SK-N-SH treated with all-trans-retinoic acid at 6 μM for 48 hours (cell line): ENCODE results near the gene ALG14.

Experiments used
- ATAC-seq: fragments of 200-7000 bp; cut with Tn5 transposase; 3 replicates; pipeline ENCODE4 v1.9.1; 2020; ENCODE audit warnings: mild to moderate bottlenecking, moderate library complexity
- ARNTL ChIP-seq: fragments of 450-650 bp; formaldehyde crosslinking; IDR thresholded peaks from 2 replicates; pipeline ENCODE4 v1.5.0; 2020; ENCODE audit warnings: low read depth, mild to moderate bottlenecking, moderate library complexity, borderline replicate concordance
- CSDC2 ChIP-seq: fragments of 250-450 bp; sonication (Bioruptor Pico); IDR thresholded peaks from 2 replicates; pipeline ENCODE4 v1.5.0; 2020; ENCODE audit warnings: mild to moderate bottlenecking, moderate library complexity
- ESRRG ChIP-seq: fragments of 250-450 bp; sonication (Bioruptor Pico); IDR thresholded peaks from 2 replicates; pipeline ENCODE4 v1.6.1; 2021; ENCODE audit warnings: mild to moderate bottlenecking
- GLIS3 ChIP-seq: fragments of 250-450 bp; sonication (Bioruptor Pico); IDR thresholded peaks from 2 replicates; pipeline ENCODE4 v1.5.0; 2020; ENCODE audit warnings: mild to moderate bottlenecking, moderate library complexity
- OSR1 ChIP-seq: fragments of 250-450 bp; sonication (Bioruptor Pico); IDR thresholded peaks from 2 replicates; pipeline ENCODE4 v1.8.0; 2022; ENCODE audit warnings: moderate library complexity, mild to moderate bottlenecking, inconsistent platforms
- PPARA ChIP-seq: fragments of 250-450 bp; sonication (Bioruptor Pico); IDR thresholded peaks from 2 replicates; pipeline ENCODE4 v1.5.0; 2020; ENCODE audit warnings: mild to moderate bottlenecking, borderline replicate concordance
- RARB ChIP-seq: fragments of 250-450 bp; sonication (Bioruptor Pico); IDR thresholded peaks from 2 replicates; pipeline ENCODE4 v1.8.0; 2021; ENCODE audit warnings: mild to moderate bottlenecking, moderate library complexity
- TOX ChIP-seq: fragments of 250-450 bp; sonication (Bioruptor Pico); IDR thresholded peaks from 2 replicates; pipeline ENCODE4 v1.8.0; 2021; ENCODE audit warnings: mild to moderate bottlenecking, moderate library complexity, borderline replicate concordance
- ZC3H10 ChIP-seq: fragments of 250-450 bp; sonication (Bioruptor Pico); IDR thresholded peaks from 2 replicates; pipeline ENCODE4 v1.5.1; 2021; ENCODE audit warnings: mild to moderate bottlenecking, moderate library complexity
- ZFP30 ChIP-seq: fragments of 450-650 bp; formaldehyde crosslinking; IDR thresholded peaks from 2 replicates; pipeline ENCODE4 v1.5.0; 2022; ENCODE audit warnings: mild to moderate bottlenecking, moderate library complexity
- ZNF70 ChIP-seq: fragments of 450-650 bp; formaldehyde crosslinking; IDR thresholded peaks from 2 replicates; pipeline ENCODE4 v1.5.0; 2020; ENCODE audit warnings: mild to moderate bottlenecking, moderate library complexity
- ZNF8 ChIP-seq: fragments of 450-650 bp; formaldehyde crosslinking; IDR thresholded peaks from 2 replicates; pipeline ENCODE4 v1.5.0; 2020; ENCODE audit warnings: mild to moderate bottlenecking, moderate library complexity
- TF ChIP-seq, protein P1 (sequence below): fragments of 250-450 bp; sonication (Bioruptor Pico); IDR thresholded peaks from 2 replicates; pipeline ENCODE4 v1.8.0; 2020; ENCODE audit warnings: mild to moderate bottlenecking, moderate library complexity, borderline replicate concordance
- TF ChIP-seq, protein P2 (sequence below): fragments of 250-450 bp; sonication (Bioruptor Pico); IDR thresholded peaks from 2 replicates; pipeline ENCODE4 v1.5.0; 2020; ENCODE audit warnings: mild to moderate bottlenecking, moderate library complexity
- TF ChIP-seq, protein P3 (sequence below): fragments of 250-450 bp; sonication (Bioruptor Pico); IDR thresholded peaks from 2 replicates; pipeline ENCODE4 v1.5.1; 2020; ENCODE audit warnings: low read depth, mild to moderate bottlenecking, moderate library complexity
- TF ChIP-seq, protein P4 (sequence below): fragments of 250-450 bp; sonication (Bioruptor Pico); IDR thresholded peaks from 2 replicates; pipeline ENCODE4 v1.8.0; 2021; ENCODE audit warnings: low read depth, mild to moderate bottlenecking, moderate library complexity, borderline replicate concordance
- TF ChIP-seq, protein P5 (sequence below): fragments of 250-450 bp; sonication (Bioruptor Pico); IDR thresholded peaks from 2 replicates; pipeline ENCODE4 v1.5.1; 2021; ENCODE audit warnings: mild to moderate bottlenecking, moderate library complexity

The ALG14 gene

DNA sequence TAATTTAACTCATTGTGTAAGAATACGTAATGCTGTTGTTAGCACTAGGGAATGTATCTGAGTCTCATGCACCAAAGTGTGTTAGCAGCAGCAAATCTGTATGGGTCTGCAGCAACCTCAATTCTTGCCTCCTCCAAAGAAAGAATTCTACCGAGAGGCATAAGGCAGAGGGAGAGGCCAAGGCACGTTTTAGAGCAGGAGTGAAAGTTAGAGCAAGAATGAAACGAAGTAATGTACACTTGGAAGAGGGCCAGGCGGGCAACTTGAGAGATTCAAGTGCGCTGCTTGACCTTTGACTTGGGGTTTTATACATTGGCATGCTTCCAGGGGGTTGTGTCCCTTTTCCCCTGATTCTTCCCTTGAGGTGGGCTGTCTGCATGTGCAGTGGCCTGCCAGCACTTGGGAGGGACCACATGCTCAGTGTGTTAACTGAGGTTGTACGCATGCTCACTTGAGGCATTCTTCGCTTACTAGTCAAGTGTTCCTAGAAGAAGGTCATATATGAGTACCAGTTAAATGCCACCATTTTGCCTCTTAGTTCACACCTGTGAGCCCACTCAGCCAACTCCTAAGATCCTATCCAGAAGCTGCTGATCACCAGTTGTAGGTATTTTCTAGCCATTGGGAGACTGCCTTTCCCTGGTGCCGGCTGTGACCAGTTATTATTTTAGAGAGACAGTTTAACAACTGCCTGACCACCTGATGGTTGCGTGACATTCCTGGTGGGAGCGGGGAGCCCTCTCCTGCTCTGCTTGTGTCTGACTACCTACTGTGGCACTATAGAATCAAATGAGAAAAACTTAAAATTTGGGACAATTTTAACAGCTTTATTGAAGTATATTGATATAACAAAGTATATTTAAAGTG is 143.2 kb downstream of the ALG14 start (continued):
- TF ChIP-seq, protein P1, sequence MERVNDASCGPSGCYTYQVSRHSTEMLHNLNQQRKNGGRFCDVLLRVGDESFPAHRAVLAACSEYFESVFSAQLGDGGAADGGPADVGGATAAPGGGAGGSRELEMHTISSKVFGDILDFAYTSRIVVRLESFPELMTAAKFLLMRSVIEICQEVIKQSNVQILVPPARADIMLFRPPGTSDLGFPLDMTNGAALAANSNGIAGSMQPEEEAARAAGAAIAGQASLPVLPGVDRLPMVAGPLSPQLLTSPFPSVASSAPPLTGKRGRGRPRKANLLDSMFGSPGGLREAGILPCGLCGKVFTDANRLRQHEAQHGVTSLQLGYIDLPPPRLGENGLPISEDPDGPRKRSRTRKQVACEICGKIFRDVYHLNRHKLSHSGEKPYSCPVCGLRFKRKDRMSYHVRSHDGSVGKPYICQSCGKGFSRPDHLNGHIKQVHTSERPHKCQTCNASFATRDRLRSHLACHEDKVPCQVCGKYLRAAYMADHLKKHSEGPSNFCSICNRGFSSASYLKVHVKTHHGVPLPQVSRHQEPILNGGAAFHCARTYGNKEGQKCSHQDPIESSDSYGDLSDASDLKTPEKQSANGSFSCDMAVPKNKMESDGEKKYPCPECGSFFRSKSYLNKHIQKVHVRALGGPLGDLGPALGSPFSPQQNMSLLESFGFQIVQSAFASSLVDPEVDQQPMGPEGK, result no peak
- TF ChIP-seq ARNTL (CRISPR knock-in tag), result no peak
- TF ChIP-seq PPARA (CRISPR knock-in tag), result no peak
- TF ChIP-seq GLIS3 (CRISPR knock-in tag), result no peak
- TF ChIP-seq ZNF8, result no peak
- TF ChIP-seq, protein P2, sequence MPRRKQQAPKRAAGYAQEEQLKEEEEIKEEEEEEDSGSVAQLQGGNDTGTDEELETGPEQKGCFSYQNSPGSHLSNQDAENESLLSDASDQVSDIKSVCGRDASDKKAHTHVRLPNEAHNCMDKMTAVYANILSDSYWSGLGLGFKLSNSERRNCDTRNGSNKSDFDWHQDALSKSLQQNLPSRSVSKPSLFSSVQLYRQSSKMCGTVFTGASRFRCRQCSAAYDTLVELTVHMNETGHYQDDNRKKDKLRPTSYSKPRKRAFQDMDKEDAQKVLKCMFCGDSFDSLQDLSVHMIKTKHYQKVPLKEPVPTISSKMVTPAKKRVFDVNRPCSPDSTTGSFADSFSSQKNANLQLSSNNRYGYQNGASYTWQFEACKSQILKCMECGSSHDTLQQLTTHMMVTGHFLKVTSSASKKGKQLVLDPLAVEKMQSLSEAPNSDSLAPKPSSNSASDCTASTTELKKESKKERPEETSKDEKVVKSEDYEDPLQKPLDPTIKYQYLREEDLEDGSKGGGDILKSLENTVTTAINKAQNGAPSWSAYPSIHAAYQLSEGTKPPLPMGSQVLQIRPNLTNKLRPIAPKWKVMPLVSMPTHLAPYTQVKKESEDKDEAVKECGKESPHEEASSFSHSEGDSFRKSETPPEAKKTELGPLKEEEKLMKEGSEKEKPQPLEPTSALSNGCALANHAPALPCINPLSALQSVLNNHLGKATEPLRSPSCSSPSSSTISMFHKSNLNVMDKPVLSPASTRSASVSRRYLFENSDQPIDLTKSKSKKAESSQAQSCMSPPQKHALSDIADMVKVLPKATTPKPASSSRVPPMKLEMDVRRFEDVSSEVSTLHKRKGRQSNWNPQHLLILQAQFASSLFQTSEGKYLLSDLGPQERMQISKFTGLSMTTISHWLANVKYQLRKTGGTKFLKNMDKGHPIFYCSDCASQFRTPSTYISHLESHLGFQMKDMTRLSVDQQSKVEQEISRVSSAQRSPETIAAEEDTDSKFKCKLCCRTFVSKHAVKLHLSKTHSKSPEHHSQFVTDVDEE (CRISPR knock-in tag), result no peak
- no peak for TF ChIP-seq RARB

DNA sequence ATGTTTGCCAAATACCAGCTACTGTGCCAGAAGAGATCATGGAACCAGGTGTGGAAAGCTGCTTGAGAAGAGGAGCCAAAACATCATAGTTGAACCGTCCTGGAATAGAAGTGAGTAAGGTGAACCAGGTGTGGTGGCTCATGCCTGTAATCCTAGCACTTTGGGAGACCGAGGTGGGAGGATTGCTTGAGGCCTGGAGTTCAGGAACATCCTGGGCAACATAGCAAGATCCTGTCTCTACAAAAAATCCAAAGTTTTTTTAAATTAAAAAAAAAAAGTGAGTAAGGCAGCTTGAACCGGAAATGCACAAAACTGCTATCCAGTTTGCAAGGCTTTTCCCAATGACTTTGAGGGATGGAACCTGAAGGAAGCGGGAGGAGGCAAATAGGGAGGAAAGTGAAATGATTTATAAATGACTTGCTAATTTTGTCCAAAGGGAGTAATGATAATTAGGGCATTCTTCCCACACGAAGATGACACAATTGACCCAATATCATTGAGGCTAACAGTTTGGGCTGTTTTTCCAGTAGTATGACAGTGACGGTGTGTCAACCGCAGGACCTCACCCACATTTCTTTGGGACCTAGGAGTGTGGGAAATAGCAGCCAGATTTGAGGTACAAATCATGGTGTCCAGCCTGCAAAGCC is 144.3 kb downstream of the ALG14 start:
- TF ChIP-seq ARNTL (CRISPR knock-in tag), result no peak
- TF ChIP-seq OSR1 (CRISPR knock-in tag), result no peak
- TF ChIP-seq, protein P3, sequence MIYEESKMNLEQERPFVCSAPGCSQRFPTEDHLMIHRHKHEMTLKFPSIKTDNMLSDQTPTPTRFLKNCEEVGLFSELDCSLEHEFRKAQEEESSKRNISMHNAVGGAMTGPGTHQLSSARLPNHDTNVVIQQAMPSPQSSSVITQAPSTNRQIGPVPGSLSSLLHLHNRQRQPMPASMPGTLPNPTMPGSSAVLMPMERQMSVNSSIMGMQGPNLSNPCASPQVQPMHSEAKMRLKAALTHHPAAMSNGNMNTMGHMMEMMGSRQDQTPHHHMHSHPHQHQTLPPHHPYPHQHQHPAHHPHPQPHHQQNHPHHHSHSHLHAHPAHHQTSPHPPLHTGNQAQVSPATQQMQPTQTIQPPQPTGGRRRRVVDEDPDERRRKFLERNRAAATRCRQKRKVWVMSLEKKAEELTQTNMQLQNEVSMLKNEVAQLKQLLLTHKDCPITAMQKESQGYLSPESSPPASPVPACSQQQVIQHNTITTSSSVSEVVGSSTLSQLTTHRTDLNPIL (CRISPR knock-in tag), result no peak
- no peak for TF ChIP-seq GLIS3 (CRISPR knock-in tag)
- no peak for TF ChIP-seq ZNF8
- no peak for TF ChIP-seq TOX
- TF ChIP-seq, protein P4, sequence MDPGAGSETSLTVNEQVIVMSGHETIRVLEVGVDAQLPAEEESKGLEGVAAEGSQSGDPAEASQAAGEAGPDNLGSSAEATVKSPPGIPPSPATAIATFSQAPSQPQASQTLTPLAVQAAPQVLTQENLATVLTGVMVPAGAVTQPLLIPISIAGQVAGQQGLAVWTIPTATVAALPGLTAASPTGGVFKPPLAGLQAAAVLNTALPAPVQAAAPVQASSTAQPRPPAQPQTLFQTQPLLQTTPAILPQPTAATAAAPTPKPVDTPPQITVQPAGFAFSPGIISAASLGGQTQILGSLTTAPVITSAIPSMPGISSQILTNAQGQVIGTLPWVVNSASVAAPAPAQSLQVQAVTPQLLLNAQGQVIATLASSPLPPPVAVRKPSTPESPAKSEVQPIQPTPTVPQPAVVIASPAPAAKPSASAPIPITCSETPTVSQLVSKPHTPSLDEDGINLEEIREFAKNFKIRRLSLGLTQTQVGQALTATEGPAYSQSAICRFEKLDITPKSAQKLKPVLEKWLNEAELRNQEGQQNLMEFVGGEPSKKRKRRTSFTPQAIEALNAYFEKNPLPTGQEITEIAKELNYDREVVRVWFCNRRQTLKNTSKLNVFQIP, result no peak
- TF ChIP-seq CSDC2 (CRISPR knock-in tag), result no peak
- TF ChIP-seq ZC3H10 (CRISPR knock-in tag), result no peak
- TF ChIP-seq, protein P5, sequence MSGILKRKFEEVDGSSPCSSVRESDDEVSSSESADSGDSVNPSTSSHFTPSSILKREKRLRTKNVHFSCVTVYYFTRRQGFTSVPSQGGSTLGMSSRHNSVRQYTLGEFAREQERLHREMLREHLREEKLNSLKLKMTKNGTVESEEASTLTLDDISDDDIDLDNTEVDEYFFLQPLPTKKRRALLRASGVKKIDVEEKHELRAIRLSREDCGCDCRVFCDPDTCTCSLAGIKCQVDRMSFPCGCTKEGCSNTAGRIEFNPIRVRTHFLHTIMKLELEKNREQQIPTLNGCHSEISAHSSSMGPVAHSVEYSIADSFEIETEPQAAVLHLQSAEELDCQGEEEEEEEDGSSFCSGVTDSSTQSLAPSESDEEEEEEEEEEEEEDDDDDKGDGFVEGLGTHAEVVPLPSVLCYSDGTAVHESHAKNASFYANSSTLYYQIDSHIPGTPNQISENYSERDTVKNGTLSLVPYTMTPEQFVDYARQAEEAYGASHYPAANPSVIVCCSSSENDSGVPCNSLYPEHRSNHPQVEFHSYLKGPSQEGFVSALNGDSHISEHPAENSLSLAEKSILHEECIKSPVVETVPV, result no peak
- TF ChIP-seq ESRRG (CRISPR knock-in tag), result no peak
- TF ChIP-seq, all 23 proteins: peak for 0
- ATAC-seq, result no peak

DNA sequence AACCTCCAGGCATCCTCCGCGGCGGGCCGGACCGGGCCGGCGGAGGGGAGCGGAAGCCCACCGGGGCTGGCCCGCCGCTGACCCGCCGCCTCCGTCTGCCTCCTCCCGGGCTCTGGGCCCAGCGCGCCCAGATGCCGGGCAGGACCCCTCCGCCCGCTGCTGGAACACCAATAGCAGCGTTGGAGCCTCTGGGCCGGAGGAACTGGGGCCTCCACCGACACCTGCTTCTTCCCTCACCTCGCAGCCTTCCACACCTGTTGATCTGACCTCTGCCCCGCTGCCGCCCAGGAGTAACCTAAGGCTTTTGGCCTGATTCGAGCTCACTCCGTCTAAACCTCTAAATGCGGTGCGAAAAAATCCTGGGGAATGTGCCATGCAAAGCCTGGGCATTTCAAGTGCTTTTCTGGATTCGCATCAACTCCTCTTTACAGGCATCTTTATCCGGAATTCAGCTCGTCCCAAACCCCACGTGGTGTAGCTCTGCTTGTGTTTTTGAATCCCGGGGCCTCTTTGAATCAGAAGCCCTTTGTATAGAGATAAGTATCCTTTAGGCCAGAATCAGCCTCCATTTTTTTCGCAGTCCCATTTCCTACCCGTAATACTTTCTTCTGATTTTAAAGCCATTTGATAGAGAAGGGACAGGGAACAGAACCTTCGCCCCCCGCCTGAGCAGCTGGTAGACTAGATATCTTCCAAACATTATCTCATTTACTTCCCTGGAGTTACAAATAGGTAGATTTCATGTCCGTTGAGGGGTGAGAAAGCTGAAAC is 145.2 kb downstream of the ALG14 start:
- TF ChIP-seq ZFP30, result no peak
- TF ChIP-seq ZNF70 (CRISPR knock-in tag), result peak; percentile 87
- TF ChIP-seq, protein P2 (CRISPR knock-in tag), result 0 out of 2 replicates have a peak, but pooled peaks have one; percentile 10

More for the DNA sequence above, 145.2 kb downstream of the ALG14 start:
- ATAC-seq, result no peak; the same call in 2 of the 3 replicates
